ENCODE data around the gene CCR2.

DNA sequence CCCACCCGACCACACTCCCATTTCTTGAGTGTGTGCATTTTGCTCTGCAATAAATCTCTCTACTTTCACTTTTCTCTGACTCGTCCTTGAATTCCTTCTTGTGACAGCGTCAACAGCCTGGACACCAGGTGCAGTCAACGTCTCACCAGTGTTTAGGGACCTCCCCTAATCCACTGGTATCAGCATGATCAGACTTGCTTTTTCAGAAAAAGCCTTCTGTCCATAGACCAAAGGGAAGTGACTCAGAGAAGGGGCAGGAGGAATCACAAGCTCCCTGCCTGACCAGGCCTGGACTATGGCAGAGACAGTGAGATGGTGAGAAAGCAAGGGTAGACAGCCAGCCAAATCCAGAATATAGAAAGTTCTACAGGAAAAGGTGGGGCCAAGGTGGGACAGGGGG lies 32.3 kb downstream of the CCR2 start:
- TF ChIP-seq, protein P1, sequence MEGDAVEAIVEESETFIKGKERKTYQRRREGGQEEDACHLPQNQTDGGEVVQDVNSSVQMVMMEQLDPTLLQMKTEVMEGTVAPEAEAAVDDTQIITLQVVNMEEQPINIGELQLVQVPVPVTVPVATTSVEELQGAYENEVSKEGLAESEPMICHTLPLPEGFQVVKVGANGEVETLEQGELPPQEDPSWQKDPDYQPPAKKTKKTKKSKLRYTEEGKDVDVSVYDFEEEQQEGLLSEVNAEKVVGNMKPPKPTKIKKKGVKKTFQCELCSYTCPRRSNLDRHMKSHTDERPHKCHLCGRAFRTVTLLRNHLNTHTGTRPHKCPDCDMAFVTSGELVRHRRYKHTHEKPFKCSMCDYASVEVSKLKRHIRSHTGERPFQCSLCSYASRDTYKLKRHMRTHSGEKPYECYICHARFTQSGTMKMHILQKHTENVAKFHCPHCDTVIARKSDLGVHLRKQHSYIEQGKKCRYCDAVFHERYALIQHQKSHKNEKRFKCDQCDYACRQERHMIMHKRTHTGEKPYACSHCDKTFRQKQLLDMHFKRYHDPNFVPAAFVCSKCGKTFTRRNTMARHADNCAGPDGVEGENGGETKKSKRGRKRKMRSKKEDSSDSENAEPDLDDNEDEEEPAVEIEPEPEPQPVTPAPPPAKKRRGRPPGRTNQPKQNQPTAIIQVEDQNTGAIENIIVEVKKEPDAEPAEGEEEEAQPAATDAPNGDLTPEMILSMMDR (IDR thresholded peaks at IDR 0.05; ENCODE audit: low read depth, low read length): no peak
- TF ChIP-seq EZH2phosphoT487 (IDR thresholded peaks at IDR 0.05; ENCODE audit: low read depth): no peak

All from OCI-LY3 (cell line).